D721Med (cell line): ENCODE measurements around the gene ATRNL1.

ENCODE experiments used
- DNase-seq: peaks from one replicate; pipeline ENCODE4 v3.0.0; 2011; ENCODE audit warnings: low spot score; ENCODE audit not compliant: insufficient read length
- FAIRE-seq: peaks from 2 replicates; lab custom pipeline; 2011; peaks lifted over from hg19 to GRCh38; lab: Jason Lieb, UNC
- CTCF ChIP-seq: IDR thresholded peaks from 2 replicates; pipeline ENCODE4 v1.5.1; 2012; ENCODE audit warnings: mild to moderate bottlenecking, control low read depth; ENCODE audit not compliant: insufficient read depth; ENCODE audit errors: missing control alignments

Gene ATRNL1

GRCh38 chr10:115653473-115653872 is 560.3 kb downstream of the ATRNL1 start:
- no peak for FAIRE-seq
- no peak for DNase-seq
- TF ChIP-seq CTCF, result no peak

- DNase-seq (no peak), FAIRE-seq (no peak)
- TF ChIP-seq CTCF, result no peak
Observed at GRCh38 chr10:115654961-115655360, 561.8 kb downstream of the ATRNL1 start.

GRCh38 chr10:115657161-115657860 is 564.1 kb downstream of the ATRNL1 start:
- FAIRE-seq, result no peak
- no peak for DNase-seq
- no peak for TF ChIP-seq CTCF

GRCh38 chr10:115659616-115660015 is 566.5 kb downstream of the ATRNL1 start:
- no peak for DNase-seq
- no peak for TF ChIP-seq CTCF
- no peak for FAIRE-seq

- FAIRE-seq (no peak), DNase-seq (no peak)
- no peak for TF ChIP-seq CTCF
Observed at GRCh38 chr10:115660391-115660790, 567.2 kb downstream of the ATRNL1 start.

- FAIRE-seq, result no peak
- no peak for TF ChIP-seq CTCF
- DNase-seq, result no peak
Observed at GRCh38 chr10:115662422-115662821, 569.3 kb downstream of the ATRNL1 start.

GRCh38 chr10:115665549-115665948 is 572.4 kb downstream of the ATRNL1 start:
- FAIRE-seq (no peak), DNase-seq (no peak)
- no peak for TF ChIP-seq CTCF
